ENCODE measurements around the gene YJU2.
"Not testable (repeated sequence)": the region's sequence is repeated elsewhere in the genome, so short reads cannot be mapped to it uniquely, and the experiment has no call there.

The YJU2 gene

GRCh38 chr19:4268816-4269430, 22.0 kb downstream of the YJU2 start:
- no peak for DNase-seq

GRCh38 chr19:4272894-4273293, 26.0 kb downstream of the YJU2 start:
- no peak for DNase-seq

- not testable (repeated sequence) for DNase-seq
Measured at GRCh38 chr19:4274321-4274686, 27.4 kb downstream of the YJU2 start.

- no peak for DNase-seq
Measured at GRCh38 chr19:4277191-4277696, 30.4 kb downstream of the YJU2 start.

GRCh38 chr19:4278010-4278409, 31.1 kb downstream of the YJU2 start:
- DNase-seq = no peak

GRCh38 chr19:4278419-4279266, 31.8 kb downstream of the YJU2 start, which contains the start of gene SHD:
Gene SHD (plus strand): TSS chr19:4279266. CDS start chr19:4280064, 798 bp downstream.
- no peak for DNase-seq

- no peak for DNase-seq
Measured at GRCh38 chr19:4279267-4279529, 32.3 kb downstream of the YJU2 start.

- no peak for DNase-seq
Measured at GRCh38 chr19:4279530-4280422, 32.9 kb downstream of the YJU2 start.

GRCh38 chr19:4284176-4284958, 37.5 kb downstream of the YJU2 start:
- no peak for DNase-seq

- DNase-seq = no peak
Measured at GRCh38 chr19:4284974-4285373, 38.1 kb downstream of the YJU2 start.

GRCh38 chr19:4286141-4286540, 39.3 kb downstream of the YJU2 start:
- DNase-seq = not testable (repeated sequence)

GRCh38 chr19:4288091-4288777, 41.4 kb downstream of the YJU2 start:
- DNase-seq = no peak

GRCh38 chr19:4291184-4291732, 44.4 kb downstream of the YJU2 start:
- no peak for DNase-seq

- no peak for DNase-seq
Measured at GRCh38 chr19:4292515-4292914, 45.6 kb downstream of the YJU2 start.

GRCh38 chr19:4294389-4294788, 47.5 kb downstream of the YJU2 start:
- no peak for DNase-seq

GRCh38 chr19:4295972-4296771, 49.3 kb downstream of the YJU2 start:
- peak; percentile 43 for DNase-seq

- no peak for DNase-seq
Measured at GRCh38 chr19:4297901-4298809, 51.3 kb downstream of the YJU2 start.

GRCh38 chr19:4298810-4299550, 52.1 kb downstream of the YJU2 start:
- DNase-seq = no peak

- DNase-seq = no peak
Measured at GRCh38 chr19:4300589-4300988, 53.7 kb downstream of the YJU2 start.

Data from NCI-H2081 treated with DMSO at 0.1 percent for 48 hours (cell line).